GM23338 (cell line): ENCODE data around the gene SLC23A3.

Source experiments
- CTCF ChIP-seq, 2 experiments: fragments of 200-600 bp in 1 of 2; sonication (generic) in 1 of 2; conservative IDR thresholded peaks; 2 replicates each; pipeline versions ENCODE4 v1.5.1 to v1.6.1; 2016 to 2017; ENCODE audit warnings: antibody characterized with exemption in 2 of 2, low read depth in 2 of 2, mild to moderate bottlenecking in 2 of 2, moderate library complexity in 1 of 2
- EZH2 ChIP-seq: fragments of 200-600 bp; sonication (generic); IDR thresholded peaks from one replicate; pipeline ENCODE4 v1.8.0; 2017; ENCODE audit warnings: antibody characterized with exemption, mild to moderate bottlenecking, low read depth; ENCODE audit not compliant: unreplicated experiment
- POLR2AphosphoS5 ChIP-seq: IDR thresholded peaks from 2 replicates; pipeline ENCODE4 v1.6.1; 2016; ENCODE audit warnings: antibody characterized with exemption, low read depth
- REST ChIP-seq: IDR thresholded peaks from one replicate; pipeline ENCODE4 v1.6.1; 2018; ENCODE audit warnings: antibody characterized with exemption; ENCODE audit not compliant: unreplicated experiment

DNA sequence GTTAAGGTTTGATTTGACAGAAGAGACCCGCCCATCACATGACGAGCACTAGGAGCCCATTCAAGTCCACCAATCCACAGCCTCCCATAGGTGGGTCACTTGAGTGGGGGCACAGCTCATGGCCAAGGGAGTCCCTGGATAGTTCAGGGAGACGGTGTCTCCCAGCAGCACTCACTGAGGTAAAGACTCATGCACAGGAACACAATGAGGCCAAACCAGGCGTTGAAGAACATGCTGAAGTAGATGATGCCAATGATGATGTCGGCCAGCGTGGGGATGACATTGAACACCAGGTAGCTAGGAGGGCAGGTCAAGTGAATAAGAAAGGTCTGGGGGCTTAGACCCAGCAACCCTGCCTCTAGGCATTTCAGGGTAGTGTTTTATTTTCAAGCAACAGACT lies 45.0 kb upstream of the SLC23A3 start:
- TF ChIP-seq CTCF (conservative IDR thresholded peaks at IDR 0.05; ENCODE audit: low read depth in 2 of 2) (no peak), EZH2 (no peak), POLR2AphosphoS5 (no peak), REST (no peak)
